NCI-H1417 treated with DMSO at 0.1 percent for 48 hours (cell line): ENCODE measurements around the gene TARBP1.
"Not testable (repeated sequence)": the region's sequence is repeated elsewhere in the genome, so short reads cannot be mapped to it uniquely, and the experiment has no call there.

Experiments used
- DNase-seq: peaks from one replicate; lab custom pipeline; 2025; lab: John Stamatoyannopoulos, UW

TARBP1 gene, protein sequence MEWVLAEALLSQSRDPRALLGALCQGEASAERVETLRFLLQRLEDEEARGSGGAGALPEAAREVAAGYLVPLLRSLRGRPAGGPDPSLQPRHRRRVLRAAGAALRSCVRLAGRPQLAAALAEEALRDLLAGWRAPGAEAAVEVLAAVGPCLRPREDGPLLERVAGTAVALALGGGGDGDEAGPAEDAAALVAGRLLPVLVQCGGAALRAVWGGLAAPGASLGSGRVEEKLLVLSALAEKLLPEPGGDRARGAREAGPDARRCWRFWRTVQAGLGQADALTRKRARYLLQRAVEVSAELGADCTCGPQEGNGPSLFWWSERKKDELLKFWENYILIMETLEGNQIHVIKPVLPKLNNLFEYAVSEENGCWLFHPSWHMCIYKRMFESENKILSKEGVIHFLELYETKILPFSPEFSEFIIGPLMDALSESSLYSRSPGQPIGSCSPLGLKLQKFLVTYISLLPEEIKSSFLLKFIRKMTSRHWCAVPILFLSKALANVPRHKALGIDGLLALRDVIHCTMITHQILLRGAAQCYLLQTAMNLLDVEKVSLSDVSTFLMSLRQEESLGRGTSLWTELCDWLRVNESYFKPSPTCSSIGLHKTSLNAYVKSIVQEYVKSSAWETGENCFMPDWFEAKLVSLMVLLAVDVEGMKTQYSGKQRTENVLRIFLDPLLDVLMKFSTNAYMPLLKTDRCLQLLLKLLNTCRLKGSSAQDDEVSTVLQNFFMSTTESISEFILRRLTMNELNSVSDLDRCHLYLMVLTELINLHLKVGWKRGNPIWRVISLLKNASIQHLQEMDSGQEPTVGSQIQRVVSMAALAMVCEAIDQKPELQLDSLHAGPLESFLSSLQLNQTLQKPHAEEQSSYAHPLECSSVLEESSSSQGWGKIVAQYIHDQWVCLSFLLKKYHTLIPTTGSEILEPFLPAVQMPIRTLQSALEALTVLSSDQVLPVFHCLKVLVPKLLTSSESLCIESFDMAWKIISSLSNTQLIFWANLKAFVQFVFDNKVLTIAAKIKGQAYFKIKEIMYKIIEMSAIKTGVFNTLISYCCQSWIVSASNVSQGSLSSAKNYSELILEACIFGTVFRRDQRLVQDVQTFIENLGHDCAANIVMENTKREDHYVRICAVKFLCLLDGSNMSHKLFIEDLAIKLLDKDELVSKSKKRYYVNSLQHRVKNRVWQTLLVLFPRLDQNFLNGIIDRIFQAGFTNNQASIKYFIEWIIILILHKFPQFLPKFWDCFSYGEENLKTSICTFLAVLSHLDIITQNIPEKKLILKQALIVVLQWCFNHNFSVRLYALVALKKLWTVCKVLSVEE (N-terminal part only)

DNA sequence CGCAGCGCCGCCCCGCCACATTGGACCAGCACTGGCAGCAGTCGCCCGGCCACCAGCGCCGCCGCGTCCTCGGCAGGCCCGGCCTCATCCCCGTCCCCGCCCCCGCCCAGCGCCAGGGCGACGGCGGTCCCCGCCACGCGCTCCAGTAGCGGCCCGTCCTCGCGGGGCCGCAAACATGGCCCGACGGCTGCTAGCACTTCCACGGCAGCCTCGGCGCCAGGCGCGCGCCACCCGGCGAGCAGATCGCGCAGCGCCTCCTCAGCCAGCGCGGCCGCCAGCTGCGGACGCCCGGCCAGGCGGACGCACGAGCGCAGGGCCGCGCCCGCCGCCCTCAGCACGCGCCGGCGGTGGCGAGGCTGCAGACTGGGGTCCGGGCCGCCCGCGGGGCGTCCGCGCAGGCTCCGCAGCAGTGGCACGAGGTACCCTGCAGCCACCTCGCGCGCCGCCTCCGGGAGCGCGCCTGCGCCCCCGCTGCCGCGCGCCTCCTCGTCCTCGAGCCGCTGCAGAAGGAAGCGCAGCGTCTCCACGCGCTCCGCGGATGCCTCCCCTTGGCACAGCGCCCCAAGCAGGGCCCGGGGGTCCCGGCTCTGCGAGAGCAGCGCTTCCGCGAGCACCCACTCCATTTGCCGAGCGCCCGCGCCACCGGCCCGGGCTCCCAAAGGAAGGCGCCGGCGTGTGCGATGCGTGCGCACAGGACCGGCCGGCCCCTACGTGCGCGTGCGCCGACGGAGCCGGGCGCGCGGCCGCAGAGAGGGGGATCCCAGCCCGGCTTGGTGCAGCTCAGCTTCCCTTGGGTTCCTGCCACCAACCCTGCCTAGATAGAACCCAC, at the start of gene TARBP1:
Gene TARBP1, minus strand, starts transcription at position 699 of the 829 bp plus-strand sequence. Its CDS starts 76 bp downstream, at position 623.
- no peak for DNase-seq

DNA sequence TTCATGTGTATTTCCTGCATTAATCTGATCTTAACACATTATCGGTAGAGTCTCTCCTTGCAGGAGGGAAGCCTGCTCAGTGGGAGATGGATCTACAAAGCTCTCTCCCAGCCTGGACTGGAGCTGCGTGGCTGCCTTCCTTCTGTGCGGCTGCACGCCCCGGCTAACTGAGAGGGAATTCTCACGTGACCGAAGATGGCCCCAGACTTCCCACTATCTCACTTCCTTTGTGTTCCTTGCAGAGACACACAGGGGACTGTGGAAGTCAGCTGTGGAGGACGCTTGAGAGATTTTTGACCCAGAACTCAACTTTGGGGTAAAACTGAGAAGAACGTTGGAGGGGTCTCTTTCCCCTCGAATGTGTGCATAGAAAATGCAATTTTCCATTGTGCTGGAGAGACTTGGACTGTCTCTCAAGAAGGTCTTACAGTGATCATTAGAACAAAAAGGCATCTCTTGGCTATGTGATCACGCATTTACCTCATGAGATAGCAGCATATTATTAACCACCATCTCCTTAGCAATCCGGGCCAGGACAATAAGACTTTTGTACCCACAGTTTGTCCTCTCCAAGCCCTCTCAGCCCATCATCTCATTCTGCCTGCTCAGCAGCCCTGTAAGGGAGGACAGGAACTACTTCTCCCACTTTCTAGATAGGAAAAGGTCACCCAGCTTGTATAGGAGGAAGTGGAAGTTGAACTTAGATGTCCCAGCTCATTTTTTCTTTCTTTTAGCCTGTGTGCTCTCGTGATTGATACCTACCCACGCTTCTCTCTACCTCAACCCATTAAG, 49.3 kb upstream of the TARBP1 start:
- no peak for DNase-seq

DNA sequence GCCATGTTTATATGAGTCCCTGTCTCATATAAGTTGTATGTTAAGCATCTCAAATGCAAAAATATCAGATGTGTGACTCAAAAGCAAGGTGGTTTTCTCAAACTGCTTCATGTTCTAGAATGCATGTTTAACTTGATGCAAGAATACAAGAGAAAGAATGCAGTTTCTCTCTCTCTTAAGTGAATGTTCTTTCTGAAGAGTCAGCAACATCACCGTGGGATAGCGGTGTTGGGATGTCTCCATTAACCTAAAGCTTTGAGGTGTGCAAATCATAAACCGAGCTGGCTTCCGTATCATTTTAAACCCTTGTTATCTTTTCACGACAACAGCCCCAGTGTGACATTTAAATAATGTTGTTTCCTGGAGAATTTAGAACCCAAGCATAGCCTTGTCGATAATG, 48.4 kb upstream of the TARBP1 start:
- DNase-seq, result no peak

DNA sequence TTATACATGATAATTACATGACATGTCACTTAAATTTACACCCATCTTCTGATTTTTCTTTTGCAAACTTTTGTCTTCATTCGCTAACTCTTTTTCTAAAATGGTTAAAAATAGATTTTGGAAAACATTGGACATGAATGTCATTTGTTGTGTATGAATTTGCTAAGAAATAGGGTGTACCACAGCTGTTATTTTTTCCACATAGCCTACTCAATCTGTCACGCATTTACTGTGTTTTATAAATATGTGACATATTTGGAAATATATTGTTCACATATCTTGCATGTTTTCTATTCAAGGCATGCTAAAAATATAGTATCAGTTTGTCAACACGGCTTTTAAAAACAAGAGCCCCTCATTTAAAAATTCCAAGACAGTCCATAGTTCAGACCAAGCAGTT, 47.9 kb upstream of the TARBP1 start:
- DNase-seq, result no peak

DNA sequence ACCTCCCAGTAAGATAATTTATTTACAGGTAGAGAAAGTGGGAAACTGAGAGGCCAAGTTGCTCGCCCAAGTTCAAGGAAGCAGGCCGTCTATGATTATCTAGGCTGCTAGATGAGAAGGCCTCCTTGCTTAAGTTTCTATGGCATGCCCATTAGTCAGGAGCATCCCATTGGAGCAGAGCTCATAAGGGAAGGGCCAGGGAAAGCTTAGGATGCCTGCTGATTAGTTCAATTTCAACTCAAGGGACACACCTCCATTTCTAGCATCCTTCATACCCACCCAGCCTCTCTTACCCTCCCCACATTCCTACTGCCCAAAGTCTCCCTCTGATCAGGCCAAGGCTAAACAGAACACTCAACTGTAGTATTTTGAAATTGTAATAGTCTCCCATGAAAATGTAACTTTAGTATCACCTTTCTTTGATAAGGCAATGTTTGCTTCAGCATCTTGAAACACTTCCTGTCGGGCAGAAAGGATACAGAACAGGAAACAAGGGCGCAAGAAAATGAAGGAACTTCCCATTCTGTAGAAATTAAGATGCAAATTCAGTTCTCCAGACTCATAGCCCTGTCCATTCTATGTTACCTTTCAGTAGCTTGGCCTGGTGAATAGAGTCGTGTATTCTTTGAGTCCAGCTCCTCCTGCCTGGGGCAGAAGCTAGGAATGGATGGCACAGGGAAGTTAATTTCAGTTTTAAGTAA, 46.3 kb upstream of the TARBP1 start:
- DNase-seq, result no peak

DNA sequence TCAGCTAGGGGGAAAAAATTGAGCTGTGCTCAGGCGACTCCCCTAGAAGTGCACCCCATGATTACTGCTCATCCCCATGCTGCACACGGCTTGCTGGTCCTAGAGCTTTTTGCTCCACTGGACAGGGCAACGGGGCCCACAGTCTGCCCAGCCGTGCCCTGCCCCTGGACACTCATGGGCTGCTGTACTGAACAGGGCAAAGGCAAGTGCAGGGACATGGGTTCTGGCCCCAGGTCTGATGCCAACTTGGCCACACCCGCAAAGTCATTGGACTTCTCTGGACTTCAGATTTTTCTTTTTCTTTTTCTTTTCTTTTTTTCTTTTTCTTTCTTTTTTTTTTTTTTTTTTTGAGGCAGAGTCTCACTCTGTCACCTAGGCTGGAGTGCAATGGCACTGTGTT, 42.9 kb upstream of the TARBP1 start:
- DNase-seq, result no peak

DNA sequence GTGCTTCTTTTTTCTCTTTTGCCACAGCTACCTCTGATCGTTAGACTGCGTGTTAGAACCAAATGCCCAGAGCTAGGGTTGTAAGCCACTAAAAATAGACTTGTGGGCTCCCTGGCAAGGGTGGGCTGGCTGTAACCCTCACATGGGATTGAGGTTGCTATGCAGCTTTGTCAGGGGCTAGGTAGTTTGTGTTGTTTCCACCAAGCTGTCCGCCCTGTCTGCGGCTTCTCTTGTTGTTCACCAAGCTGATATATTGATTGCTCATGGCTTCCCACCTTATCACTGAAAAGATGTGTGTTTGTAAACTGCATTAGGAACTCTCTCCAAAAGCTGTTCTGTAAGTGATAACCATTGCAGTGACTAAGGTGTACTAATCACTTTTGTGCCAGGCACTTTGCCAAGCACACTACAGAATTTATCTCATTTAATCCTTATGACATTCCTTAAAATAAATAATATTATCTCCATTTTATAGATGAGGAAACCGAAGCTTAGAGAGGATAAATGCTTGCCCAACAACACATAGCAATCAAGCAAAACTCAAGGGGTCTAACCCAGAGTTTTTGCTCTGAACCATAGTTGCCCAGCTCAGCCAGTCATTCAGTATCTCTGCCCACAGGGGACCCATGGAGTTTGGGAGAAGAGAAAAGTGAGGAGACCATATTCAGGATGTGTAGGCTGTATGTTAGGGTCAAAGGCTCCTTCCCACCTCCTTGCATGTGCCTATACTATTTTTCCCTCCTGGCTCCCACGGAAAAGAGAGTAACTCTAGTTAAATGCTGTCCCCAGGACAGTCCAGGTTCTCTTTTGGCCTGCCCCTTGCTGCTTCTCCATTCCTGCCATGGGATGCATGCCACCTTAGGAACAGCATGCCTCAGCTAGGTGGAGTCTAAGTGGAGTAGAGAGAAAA, 42.2 kb upstream of the TARBP1 start:
- DNase-seq, result no peak

DNA sequence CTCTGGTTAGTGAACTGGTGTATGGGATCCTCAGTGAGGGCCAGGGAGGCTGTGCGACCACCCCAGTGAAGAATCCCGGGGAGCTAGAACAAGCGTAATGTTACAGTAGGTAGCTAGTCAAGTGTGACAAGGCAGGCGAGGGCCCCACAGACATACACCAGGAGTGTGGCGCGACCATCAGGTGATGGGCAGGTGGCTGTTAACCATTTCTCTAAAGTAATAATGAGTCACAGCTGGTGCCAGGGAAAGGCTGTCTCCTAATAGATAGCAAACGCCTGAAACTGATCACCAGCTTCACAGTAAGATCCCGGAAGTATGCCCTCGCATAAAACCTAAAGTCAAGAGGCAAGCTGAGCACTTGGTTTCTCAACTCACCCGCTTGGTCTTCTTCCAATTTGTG, 40.5 kb upstream of the TARBP1 start:
- no peak for DNase-seq

DNA sequence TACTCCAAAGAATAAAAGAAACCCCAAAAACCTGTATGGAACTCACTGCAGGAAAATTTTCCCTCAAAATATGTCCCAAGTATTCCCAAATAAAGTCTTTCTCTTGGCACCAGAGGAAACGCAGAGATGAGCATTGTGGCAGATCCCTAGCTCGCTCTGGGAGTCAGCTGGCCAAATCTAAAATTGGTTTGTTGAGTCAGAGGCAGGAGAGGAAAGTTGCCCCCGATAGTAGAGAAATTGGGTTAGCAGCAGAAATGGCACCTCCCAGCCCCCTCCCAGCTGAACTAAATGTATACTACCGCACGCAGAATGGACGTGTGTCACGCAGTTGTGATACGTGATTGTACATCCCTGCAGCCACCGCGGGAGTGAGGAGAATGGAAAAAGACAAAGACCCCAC, 39.9 kb upstream of the TARBP1 start:
- no peak for DNase-seq

DNA sequence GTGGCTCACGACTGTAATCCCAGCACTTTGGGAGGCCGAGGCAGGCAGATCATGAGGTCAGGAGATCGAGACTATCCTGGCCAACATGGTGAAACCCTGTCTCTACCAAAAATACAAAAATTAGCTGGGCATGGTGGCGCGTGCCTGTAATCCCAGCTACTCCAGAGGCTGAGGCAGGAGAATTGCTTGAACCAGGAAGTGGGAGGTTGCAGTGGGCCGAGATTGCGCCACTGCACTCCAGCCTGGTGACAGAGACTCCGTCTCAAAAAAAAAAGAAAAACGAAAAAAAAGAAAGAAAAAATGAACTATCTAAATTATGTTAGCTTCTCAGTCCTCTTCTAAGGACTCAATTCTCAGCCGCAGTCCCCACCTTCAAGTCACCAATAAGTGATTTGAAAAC, 39.1 kb upstream of the TARBP1 start:
- not testable (repeated sequence) for DNase-seq

DNA sequence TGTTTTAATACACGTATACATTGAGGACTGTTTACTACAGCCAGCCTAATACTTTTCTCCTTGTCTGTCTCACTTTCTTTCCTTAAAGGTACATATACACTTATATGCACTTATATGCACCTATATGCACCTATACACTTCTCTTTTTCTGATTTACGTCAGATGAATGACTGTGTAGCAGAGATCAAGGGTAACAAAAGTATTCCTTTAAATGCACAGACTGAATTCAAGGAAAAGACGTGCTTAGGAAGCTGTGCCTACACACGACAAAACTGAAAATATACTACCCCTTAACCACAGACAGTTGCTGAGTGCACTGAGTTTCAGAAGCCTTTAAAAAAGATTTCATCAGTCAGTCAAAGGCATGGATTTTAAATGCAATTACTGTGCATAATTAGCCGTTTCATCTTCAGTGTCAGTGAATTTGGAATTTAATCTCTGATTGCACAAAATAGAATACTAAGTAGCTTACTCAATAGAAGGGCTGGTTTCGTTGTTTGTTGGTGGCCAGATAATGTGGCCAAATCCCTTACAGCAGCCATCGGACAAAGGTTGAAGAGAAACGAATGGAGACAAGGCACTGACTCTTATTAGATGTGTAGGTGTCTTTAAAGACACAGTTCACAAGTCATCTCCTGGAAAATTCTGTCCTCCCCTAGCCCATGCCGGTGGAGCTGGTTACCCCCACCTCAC, 38.3 kb upstream of the TARBP1 start:
- DNase-seq, result no peak

DNA sequence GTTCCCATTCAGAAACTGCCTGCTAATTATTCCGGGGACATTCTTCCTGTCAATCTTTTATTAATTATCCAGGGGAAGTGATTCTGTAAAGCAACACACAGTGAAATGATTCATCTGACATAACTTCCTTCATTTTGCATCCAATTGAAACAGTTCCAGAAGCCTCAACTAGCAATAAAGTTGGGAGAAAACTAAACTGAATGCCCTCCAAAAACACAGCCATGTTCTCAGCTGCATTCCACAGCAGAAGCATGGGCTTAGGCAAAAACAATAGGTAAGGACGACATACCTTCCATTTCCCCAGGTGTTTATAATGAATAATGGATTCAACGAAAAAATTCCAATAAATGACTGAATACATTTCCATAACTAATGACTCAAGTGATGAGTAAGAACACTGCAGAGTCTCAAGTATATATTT, 36.9 kb upstream of the TARBP1 start:
- no peak for DNase-seq

DNA sequence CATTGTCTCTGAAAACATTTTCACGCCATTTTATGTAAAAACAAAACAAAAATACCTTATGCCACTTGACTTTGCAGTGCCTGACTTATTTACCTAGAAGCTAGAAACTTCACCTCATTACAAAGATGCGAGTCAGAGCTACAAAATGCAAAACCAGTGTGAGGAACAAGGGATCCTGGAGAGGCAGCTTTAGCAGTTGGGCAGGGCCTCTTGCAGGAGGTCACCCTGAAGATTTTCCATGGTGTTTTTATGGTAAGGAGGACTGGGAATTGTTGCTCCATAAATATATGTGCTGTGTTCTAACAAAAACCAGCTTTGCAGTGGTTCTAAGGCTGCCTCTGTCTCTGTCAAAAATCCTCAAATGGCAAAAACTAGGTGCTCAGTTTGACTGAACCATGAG, 36.4 kb upstream of the TARBP1 start:
- DNase-seq, result no peak

DNA sequence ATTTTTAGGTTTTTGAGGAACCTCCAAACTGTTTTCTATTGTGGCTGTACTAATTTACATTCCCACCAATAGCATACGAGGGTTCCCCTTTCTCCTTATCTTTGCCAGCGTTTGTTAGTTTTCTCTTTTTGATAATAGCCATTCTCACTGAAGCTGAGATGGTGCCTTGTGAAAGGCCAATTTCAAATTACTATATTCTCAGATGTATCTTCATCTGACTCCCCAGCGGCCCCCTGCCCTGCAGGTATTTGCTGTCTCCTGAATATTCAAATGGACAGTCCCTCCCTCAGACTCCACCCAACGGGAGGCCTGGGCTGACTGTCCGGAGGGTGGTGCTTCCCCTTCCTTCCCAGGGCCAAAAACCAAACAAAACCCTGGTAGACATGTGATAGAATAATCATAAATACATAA, 33.5 kb upstream of the TARBP1 start:
- no peak for DNase-seq

DNA sequence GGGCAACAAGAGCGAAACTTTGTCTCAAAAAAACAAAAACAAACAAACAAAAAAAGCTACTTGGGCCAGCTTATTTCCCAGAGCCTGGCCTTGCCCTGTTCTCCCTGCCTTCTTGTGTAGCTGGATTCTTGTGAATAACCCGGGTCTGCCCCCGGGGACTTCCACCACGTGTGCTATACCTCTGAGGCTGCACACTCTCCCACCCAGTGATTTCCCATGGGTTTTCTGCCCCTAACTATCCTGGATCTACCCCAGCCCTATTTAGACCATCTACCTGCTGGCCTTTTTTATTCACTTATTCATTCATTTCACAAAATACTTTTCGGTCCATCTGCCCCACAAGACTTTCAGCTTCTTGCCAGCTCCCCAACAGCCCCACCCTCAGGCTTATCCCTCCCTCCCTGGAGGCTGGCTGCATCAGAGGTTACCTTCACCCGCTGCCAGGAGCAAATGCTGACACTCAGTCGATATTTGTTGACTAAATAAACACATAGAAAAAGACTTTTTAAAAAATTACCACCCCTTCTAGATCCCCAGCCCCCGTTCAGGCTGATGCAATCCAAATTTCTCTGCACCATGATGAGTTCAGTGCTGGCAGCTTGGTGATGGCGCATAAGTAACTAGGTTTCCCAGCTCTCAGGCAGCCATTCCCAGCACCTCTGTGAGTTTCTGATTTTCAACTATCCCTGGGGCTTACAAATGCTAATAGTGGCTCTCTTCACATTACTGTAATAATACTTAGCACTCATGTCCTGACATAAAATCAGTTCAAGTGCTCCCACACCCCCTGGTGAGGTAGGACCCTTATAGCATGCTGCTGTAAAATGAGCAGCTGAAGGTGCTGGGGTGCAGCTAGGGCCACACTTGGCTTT, 30.7 kb upstream of the TARBP1 start:
- no peak for DNase-seq

DNA sequence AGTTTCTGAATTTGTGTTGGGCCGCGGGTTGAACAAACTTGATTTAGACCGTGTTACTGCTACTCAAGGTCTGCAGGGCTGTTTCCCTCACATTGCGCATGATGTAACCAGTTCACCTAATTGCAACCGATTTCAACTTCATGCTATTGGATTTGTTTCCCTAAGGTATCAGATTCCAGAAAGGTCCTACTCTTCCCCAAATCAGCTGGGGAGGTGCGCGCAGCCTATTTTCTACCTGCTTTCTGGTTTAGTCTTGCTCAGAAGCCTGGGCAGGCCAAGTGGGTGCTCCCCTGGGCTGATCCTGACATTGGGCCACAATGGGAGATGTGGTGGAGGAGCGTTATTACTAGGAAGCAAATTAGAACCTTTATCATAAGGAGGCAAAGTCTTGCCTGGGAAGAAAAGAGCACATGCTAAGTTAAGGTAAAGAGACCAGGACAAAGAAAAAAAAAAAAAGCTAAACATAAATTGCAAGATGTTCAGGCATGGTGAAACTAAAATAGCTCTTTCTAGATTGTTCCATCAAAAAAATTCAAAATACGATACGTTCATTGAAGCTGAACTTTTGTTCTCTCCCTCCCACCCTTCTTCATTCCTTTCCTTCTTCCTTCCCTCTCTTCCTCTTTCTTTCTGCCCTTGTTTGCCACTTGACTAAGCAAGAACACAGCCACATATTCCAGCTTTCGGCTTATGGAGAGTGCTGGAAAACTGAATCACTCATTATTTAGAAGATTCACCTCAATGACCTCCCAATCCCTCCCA, 28.8 kb upstream of the TARBP1 start:
- no peak for DNase-seq
